IMR-90 (cell line): ENCODE data around the gene EFS.

Experiments used
- CTCF ChIP-seq: conservative IDR thresholded peaks from 2 replicates; pipeline ENCODE4 v1.5.1; 2012; ENCODE audit warnings: mild to moderate bottlenecking, low read depth, low read length, improper control_type of control experiment
- ELK1 ChIP-seq: fragments of 150-350 bp; IDR thresholded peaks from 2 replicates; pipeline ENCODE4 v1.6.1; 2016; ENCODE audit warnings: low read depth, mild to moderate bottlenecking, low read length, moderate library complexity, borderline replicate concordance
- FOS ChIP-seq: fragments of 150-350 bp; IDR thresholded peaks from 2 replicates; pipeline ENCODE4 v1.6.1; 2016; ENCODE audit warnings: low read depth, low read length
- RCOR1 ChIP-seq: IDR thresholded peaks from 2 replicates; pipeline ENCODE4 v1.6.1; 2012; ENCODE audit warnings: mild to moderate bottlenecking, low read length, improper control_type of control experiment; ENCODE audit not compliant: insufficient replicate concordance
- SMC3 ChIP-seq: fragments of 150-350 bp; IDR thresholded peaks from 2 replicates; pipeline ENCODE4 v1.6.1; 2016; ENCODE audit warnings: low read depth, mild to moderate bottlenecking, antibody characterized with exemption, low read length, moderate library complexity

- TF ChIP-seq ELK1 (no peak), CTCF (no peak), RCOR1 (no peak), SMC3 (no peak), FOS (no peak)
Observed at GRCh38 chr14:23307687-23308644, 57.0 kb downstream of the EFS start.
